ENCODE results near the gene KRT79.
"Not testable (repeated sequence)": the region's sequence is repeated elsewhere in the genome, so short reads cannot be mapped to it uniquely, and the experiment has no call there.

DNA sequence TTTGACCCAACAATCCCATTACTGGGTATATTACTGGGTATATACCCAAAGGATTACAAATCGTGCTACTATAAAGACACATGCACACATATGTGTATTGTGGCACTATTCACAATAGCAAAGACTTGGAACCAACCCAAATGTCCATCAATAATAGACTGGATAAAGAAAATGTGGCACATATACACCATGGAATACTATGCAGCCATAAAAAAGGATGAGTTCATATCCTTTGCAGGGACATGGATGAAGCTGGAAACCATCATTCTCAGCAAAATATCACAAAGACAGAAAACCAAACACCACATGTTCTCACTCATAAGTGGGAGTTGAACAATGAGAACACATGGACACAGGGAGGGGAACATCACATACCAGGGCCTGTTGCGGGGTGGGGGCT lies 22.0 kb upstream of the KRT79 start:
- TF ChIP-seq, protein P1, sequence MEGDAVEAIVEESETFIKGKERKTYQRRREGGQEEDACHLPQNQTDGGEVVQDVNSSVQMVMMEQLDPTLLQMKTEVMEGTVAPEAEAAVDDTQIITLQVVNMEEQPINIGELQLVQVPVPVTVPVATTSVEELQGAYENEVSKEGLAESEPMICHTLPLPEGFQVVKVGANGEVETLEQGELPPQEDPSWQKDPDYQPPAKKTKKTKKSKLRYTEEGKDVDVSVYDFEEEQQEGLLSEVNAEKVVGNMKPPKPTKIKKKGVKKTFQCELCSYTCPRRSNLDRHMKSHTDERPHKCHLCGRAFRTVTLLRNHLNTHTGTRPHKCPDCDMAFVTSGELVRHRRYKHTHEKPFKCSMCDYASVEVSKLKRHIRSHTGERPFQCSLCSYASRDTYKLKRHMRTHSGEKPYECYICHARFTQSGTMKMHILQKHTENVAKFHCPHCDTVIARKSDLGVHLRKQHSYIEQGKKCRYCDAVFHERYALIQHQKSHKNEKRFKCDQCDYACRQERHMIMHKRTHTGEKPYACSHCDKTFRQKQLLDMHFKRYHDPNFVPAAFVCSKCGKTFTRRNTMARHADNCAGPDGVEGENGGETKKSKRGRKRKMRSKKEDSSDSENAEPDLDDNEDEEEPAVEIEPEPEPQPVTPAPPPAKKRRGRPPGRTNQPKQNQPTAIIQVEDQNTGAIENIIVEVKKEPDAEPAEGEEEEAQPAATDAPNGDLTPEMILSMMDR (IDR thresholded peaks at IDR 0.05), result not testable (repeated sequence)
- TF ChIP-seq POLR2AphosphoS5 (IDR thresholded peaks at IDR 0.05), result not testable (repeated sequence)

Data from gastroesophageal sphincter (tissue), 3 donors.